Gastroesophageal sphincter (tissue), 3 donors: ENCODE data around the gene ERF.

Experiments
- EP300 ChIP-seq: sonication (generic); formaldehyde crosslinking; IDR thresholded peaks from one replicate; pipeline ENCODE4 v1.6.1; 2017; ENCODE audit warnings: antibody characterized with exemption, mild to moderate bottlenecking
- POLR2A ChIP-seq, 2 donors: fragments of 450-650 bp; IDR thresholded peaks; one replicate each; pipeline ENCODE4 v1.6.1; 2017; ENCODE audit warnings: antibody characterized with exemption in 2 of 2, mild to moderate bottlenecking in 2 of 2, moderate library complexity in 1 of 2
- POLR2AphosphoS5 ChIP-seq: sonication (generic); formaldehyde crosslinking; IDR thresholded peaks from one replicate; pipeline ENCODE4 v1.6.1; 2017; ENCODE audit warnings: antibody characterized with exemption
- TF ChIP-seq, protein P1 (sequence below), 4 experiments: fragments of 200-600 bp in 2 of 4; fragments of 450-650 bp in 2 of 4; sonication (generic) in 1 of 4; IDR thresholded peaks; one replicate each; pipeline ENCODE4 v1.5.1; 2017 to 2019; ENCODE audit warnings: antibody characterized with exemption in 4 of 4, mild to moderate bottlenecking in 2 of 4, moderate library complexity in 2 of 4

DNA sequence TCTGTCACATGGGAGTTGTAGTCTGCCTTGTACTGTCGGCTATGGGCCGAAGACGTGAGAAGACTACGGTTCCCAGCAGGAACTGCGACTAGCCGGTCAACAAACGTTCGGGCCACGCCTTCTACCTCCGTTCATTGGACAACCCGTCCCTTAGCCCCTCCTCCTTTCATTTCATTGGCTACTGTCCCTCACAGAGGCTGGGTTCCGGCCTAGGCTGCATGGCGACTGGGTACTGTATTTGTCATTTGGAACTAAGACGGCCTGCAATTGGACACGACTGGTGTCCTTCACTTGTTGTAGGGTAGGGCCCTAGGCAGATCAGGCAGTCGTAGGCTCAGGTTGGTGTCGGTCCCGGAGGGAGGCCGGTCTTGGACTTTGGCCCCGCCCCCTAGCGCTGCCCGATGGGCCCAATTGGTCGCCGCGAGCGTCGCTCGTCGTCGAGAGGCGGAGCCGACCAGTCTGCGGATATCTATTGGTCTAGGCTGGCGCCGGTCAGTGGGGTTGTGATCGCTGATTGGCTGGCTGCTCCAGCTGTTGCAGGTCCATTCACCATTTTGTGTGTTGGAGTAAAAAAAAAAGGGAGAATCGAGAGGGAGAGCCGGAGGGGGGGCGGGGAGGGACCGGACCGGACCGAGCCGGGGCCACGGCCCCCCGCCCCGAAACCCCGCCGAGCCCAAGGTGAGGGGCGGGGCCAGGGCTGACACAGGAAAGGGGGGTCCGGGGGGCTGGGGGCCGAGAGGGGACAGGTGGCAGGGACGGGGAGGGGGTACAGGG, 14.0 kb upstream of the ERF start, which contains the start of gene CIC:
- TF ChIP-seq, protein P1, sequence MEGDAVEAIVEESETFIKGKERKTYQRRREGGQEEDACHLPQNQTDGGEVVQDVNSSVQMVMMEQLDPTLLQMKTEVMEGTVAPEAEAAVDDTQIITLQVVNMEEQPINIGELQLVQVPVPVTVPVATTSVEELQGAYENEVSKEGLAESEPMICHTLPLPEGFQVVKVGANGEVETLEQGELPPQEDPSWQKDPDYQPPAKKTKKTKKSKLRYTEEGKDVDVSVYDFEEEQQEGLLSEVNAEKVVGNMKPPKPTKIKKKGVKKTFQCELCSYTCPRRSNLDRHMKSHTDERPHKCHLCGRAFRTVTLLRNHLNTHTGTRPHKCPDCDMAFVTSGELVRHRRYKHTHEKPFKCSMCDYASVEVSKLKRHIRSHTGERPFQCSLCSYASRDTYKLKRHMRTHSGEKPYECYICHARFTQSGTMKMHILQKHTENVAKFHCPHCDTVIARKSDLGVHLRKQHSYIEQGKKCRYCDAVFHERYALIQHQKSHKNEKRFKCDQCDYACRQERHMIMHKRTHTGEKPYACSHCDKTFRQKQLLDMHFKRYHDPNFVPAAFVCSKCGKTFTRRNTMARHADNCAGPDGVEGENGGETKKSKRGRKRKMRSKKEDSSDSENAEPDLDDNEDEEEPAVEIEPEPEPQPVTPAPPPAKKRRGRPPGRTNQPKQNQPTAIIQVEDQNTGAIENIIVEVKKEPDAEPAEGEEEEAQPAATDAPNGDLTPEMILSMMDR (IDR thresholded peaks at IDR 0.05) = peak in 1 of 4 experiments; percentile 15
- TF ChIP-seq POLR2AphosphoS5 (no peak), POLR2A (IDR thresholded peaks at IDR 0.05) (no peak), EP300 (no peak)
